ENCODE results near the gene BCL2. TPM values are rescaled to one million over a fixed set of nuclear protein-coding genes. Genes with fewer than 3 reads are reported as not detected.

The BCL2 gene
- total RNA-seq, 2 donors from 2014 or later: 98.3 to 133 TPM

- DNase-seq: no peak
- no peak for ATAC-seq (replicated peaks in 1 of 2)
- Mint-ChIP-seq H3K4me3 (no peak overlapping the region), H3K4me1 (ENCODE audit: low read depth) (no peaks in the 10 kb centered on the region), H3K27ac (no peak overlapping the region), H3K36me3 (ENCODE audit: insufficient read depth in 2 of 2) (peaks cover 3 to 41% of the 10 kb centered on the region in 2 donors), H3K27me3 (ENCODE audit: low read depth) (no peaks in the 10 kb centered on the region), H3K9me3 (no peaks in the 10 kb centered on the region)
Observed at GRCh38 chr18:63346031-63346430, 26.5 kb upstream of the BCL2 start.

- Mint-ChIP-seq H3K27ac (no peak overlapping the region), H3K4me1 (ENCODE audit: low read depth) (no peaks in the 10 kb centered on the region), H3K4me3 (no peak overlapping the region), H3K27me3 (ENCODE audit: low read depth) (no peaks in the 10 kb centered on the region), H3K36me3 (ENCODE audit: insufficient read depth in 2 of 2) (peaks cover 7 to 37% of the 10 kb centered on the region in 2 donors), H3K9me3 (no peaks in the 10 kb centered on the region)
- DNase-seq (no peak), ATAC-seq (replicated peaks in 1 of 2) (no peak)
Observed at GRCh38 chr18:63344918-63345317, 25.3 kb upstream of the BCL2 start.

GRCh38 chr18:63344263-63344662 lies 24.7 kb upstream of the BCL2 start:
- Mint-ChIP-seq H3K36me3 (ENCODE audit: insufficient read depth in 2 of 2) (peaks cover 9 to 35% of the 10 kb centered on the region in 2 donors), H3K27me3 (ENCODE audit: low read depth) (no peaks in the 10 kb centered on the region), H3K4me1 (ENCODE audit: low read depth) (no peaks in the 10 kb centered on the region), H3K4me3 (no peak overlapping the region), H3K27ac (no peak overlapping the region), H3K9me3 (no peaks in the 10 kb centered on the region)
- DNase-seq (no peak), ATAC-seq (replicated peaks in 1 of 2) (no peak)

- Mint-ChIP-seq H3K27me3 (ENCODE audit: low read depth) (no peaks in the 10 kb centered on the region), H3K9me3 (no peaks in the 10 kb centered on the region), H3K27ac (peak overlapping the region; percentile 42), H3K4me1 (ENCODE audit: low read depth) (no peaks in the 10 kb centered on the region), H3K4me3 (no peak overlapping the region), H3K36me3 (ENCODE audit: insufficient read depth in 2 of 2) (peaks cover 13 to 37% of the 10 kb centered on the region in 2 donors)
- peak; percentile 14 to 19 for DNase-seq
- ATAC-seq (replicated peaks in 1 of 2): peak in 1 of 2 donors; percentile 52
Observed at GRCh38 chr18:63342206-63342605, 22.6 kb upstream of the BCL2 start.

GRCh38 chr18:63339920-63340484 lies 20.4 kb upstream of the BCL2 start:
- H3K27ac Mint-ChIP-seq: peak overlapping the region; percentile 72

DNA sequence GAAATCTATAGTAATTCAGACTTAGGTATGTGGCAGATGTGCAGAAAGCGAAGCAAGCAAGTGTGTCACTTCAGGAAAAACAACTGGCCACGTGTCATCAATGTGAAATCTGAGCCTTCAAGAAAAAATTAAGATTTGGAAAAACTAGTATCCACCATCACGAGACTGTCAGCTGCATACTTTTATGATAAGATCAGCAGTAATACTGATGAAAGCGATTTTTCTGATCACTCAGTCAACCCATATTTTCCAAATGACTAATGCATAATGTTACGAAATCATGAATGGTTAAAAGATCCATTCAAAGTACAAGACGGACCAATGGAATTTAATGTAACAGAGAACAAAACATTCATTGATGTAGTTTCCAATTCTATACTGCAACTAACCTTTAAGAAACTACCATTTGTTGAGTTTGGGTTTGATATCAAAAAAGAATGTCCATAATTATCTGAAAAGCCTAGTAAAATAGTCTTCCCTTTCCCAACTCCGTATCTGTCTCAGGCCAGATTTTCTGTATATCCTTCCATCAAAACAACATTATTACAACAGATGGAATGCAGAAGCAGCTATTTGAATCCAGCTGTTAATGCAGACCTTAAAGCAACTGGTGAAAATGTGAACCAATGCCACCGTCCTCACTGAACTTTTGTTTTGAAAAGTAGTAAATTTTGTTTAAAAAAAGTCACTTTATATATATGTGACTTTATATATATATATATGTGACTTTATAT lies 17.0 kb upstream of the BCL2 start:
- DNase-seq (no peak), ATAC-seq (replicated peaks in 1 of 2) (peak in 1 of 2 donors; percentile 9)
- Mint-ChIP-seq H3K4me3 (no peak overlapping the region), H3K27ac (peak overlapping the region; percentile 60), H3K27me3 (ENCODE audit: low read depth) (no peaks in the 10 kb centered on the region), H3K4me1 (ENCODE audit: low read depth) (peaks cover 6% of the 10 kb centered on the region), H3K9me3 (no peaks in the 10 kb centered on the region), H3K36me3 (ENCODE audit: insufficient read depth in 2 of 2) (peaks cover 14 to 34% of the 10 kb centered on the region in 2 donors)

More at GRCh38 chr18:63339920-63340484, 20.4 kb upstream of the BCL2 start:
- H3K4me3 Mint-ChIP-seq: no peak overlapping the region
- H3K9me3 Mint-ChIP-seq: no peaks in the 10 kb centered on the region
- ATAC-seq (replicated peaks in 1 of 2) (peak; percentile 32 to 42), DNase-seq (peak; percentile 41 to 47)
- peaks cover 15 to 34% of the 10 kb centered on the region in 2 donors for H3K36me3 Mint-ChIP-seq (ENCODE audit: insufficient read depth in 2 of 2)
- H3K27me3 Mint-ChIP-seq (ENCODE audit: low read depth): no peaks in the 10 kb centered on the region
- peaks cover 6% of the 10 kb centered on the region for H3K4me1 Mint-ChIP-seq (ENCODE audit: low read depth)

- Mint-ChIP-seq H3K36me3 (ENCODE audit: insufficient read depth in 2 of 2) (peaks cover 4 to 22% of the 10 kb centered on the region in 2 donors), H3K9me3 (no peaks in the 10 kb centered on the region), H3K4me1 (ENCODE audit: low read depth) (no peaks in the 10 kb centered on the region), H3K27ac (no peak overlapping the region), H3K27me3 (ENCODE audit: low read depth) (no peaks in the 10 kb centered on the region), H3K4me3 (no peak overlapping the region)
- ATAC-seq (replicated peaks in 1 of 2) (no peak), DNase-seq (no peak)
Observed at GRCh38 chr18:63331105-63331504, 11.5 kb upstream of the BCL2 start.

DNA sequence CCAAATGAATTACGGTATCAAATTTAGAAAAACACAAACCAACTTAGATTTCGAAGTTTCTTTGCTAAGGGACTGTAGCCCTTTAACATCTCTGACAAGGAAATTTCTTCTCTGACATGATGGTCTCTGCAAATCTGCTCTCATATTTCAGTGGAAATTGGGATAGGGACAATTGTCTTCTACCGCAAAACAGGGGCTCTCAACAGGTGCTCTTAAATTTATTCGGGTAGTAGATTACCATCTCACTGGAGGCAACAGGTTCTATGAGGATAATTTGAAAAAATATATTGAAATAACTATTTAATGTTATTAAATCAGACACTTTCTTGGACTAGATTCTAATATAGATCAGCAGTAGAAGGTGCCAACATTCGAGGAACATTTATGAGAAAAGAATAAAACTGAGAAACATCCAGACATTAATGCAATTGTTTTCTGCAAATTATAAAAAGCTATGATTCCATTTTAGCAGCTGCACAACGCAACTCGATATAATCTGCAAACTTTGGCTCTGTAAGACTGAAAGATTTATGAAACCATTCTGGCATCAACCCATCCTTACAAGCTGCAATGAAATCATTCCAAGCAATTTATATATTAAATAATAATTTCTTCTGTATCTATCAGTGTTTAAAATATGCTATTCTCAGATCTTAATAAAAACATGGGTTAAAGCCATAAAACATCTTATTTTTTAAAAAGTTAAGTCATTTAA lies 10.0 kb upstream of the BCL2 start:
- Mint-ChIP-seq H3K27ac (no peak overlapping the region), H3K9me3 (no peaks in the 10 kb centered on the region), H3K4me1 (ENCODE audit: low read depth) (no peaks in the 10 kb centered on the region), H3K36me3 (ENCODE audit: insufficient read depth in 2 of 2) (peaks cover 3 to 17% of the 10 kb centered on the region in 2 donors), H3K27me3 (ENCODE audit: low read depth) (no peaks in the 10 kb centered on the region), H3K4me3 (no peak overlapping the region)
- ATAC-seq (replicated peaks in 1 of 2) (no peak), DNase-seq (no peak)

DNA sequence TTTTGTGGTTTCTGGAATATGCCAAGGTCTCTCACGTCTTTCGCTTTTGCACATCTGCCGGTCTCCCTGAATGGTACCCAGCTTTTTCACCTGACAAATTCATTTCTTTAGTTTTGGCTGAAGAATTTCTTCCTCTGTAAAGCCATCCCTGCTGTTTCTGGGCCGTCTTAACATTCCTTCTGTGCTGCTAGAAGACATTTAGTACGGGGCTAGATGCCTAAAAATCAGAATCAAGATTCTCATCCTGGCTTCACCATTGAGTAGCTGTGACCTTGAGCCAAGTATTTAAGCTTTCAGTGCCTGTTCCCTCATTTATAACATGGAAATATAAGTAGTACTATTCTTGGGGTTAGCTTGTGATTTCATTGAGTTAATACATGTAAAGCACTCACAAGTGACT lies 6.4 kb upstream of the BCL2 start:
- Mint-ChIP-seq H3K27me3 (ENCODE audit: low read depth) (no peaks in the 10 kb centered on the region), H3K27ac (peak overlapping the region; percentile 41), H3K36me3 (ENCODE audit: insufficient read depth in 2 of 2) (peaks cover under 1 to 4% of the 10 kb centered on the region in 2 donors), H3K4me1 (ENCODE audit: low read depth) (peaks cover 24% of the 10 kb centered on the region), H3K9me3 (no peaks in the 10 kb centered on the region), H3K4me3 (no peak overlapping the region)
- ATAC-seq (replicated peaks in 1 of 2): no peak
- no peak for DNase-seq

- ATAC-seq (replicated peaks in 1 of 2) (no peak), DNase-seq (no peak)
- Mint-ChIP-seq H3K27me3 (ENCODE audit: low read depth) (no peaks in the 10 kb centered on the region), H3K27ac (no peak overlapping the region), H3K36me3 (ENCODE audit: insufficient read depth in 2 of 2) (peaks cover 0 to under 1% of the 10 kb centered on the region in 2 donors), H3K9me3 (no peaks in the 10 kb centered on the region), H3K4me3 (no peak overlapping the region), H3K4me1 (ENCODE audit: low read depth) (peaks cover 27% of the 10 kb centered on the region)
Observed at GRCh38 chr18:63325086-63325686, 5.6 kb upstream of the BCL2 start.

DNA sequence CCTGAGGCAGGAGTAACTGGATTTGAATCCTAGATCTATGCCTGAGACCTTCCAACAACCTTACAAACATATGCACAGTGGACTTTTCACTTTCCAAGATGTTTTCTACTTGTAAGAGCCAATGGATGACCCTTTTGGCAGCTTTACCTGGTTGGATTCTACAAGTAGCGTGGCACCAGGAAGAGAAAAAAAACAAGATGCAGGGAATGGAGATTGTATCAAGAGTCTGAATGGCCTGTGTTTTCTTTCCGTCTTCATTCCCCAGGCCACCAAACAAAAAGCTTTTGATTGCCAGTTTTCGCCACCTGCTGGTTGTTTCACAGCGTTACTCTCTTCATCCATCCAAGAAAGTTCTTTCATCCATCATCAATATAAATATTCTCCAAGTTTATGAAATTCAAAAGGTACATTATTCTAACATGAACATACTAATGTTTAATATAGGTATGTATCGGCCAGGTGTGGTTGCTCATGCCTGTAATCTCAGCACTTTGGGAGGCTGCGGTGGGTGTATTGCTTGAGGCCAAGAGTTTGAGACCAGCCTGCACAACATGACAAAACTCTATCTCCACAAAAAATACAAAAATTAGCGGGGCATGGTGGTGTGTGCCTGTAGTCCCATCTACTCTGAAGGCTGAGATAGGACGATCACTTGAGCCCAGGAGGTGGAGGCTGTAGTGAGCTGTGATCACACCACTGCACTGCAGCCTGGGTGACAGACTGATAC lies 3.5 kb upstream of the BCL2 start:
- no peak overlapping the region for H3K27ac Mint-ChIP-seq
- peak overlapping the region in 1 of 2 donors; percentile 5 for H3K4me3 Mint-ChIP-seq
- ATAC-seq (replicated peaks in 1 of 2) (no peak), DNase-seq (peak; percentile 57 to 58)
- no peaks in the 10 kb centered on the region for H3K27me3 Mint-ChIP-seq (ENCODE audit: low read depth)
- H3K4me1 Mint-ChIP-seq (ENCODE audit: low read depth): peaks cover 27% of the 10 kb centered on the region
- peaks cover 7% of the 10 kb centered on the region in 2 donors for H3K36me3 Mint-ChIP-seq (ENCODE audit: insufficient read depth in 2 of 2)
- no peaks in the 10 kb centered on the region for H3K9me3 Mint-ChIP-seq

GRCh38 chr18:63322206-63322605 lies 2.6 kb upstream of the BCL2 start:
- peaks cover 27% of the 10 kb centered on the region for H3K4me1 Mint-ChIP-seq (ENCODE audit: low read depth)
- H3K9me3 Mint-ChIP-seq: no peaks in the 10 kb centered on the region
- H3K36me3 Mint-ChIP-seq (ENCODE audit: insufficient read depth in 2 of 2): peaks cover 9 to 13% of the 10 kb centered on the region in 2 donors
- no peak for DNase-seq
- no peak overlapping the region for H3K27ac Mint-ChIP-seq
- peak overlapping the region in 1 of 2 donors; percentile 54 for H3K4me3 Mint-ChIP-seq
- no peak for ATAC-seq (replicated peaks in 1 of 2)
- H3K27me3 Mint-ChIP-seq (ENCODE audit: low read depth): no peaks in the 10 kb centered on the region
